HG02571 (cell line): ENCODE measurements around the gene ETS1.

ENCODE experiments used
- ATAC-seq: cut with Tn5 transposase; IDR thresholded peaks from one replicate; pipeline ENCODE4 v1.9.1; 2021; ENCODE audit warnings: mild to moderate bottlenecking, moderate library complexity; ENCODE audit not compliant: unreplicated experiment

ETS1 gene

GRCh38 chr11:128471138-128471661 is 116.2 kb downstream of the ETS1 start:
- peak; percentile 47 for ATAC-seq

GRCh38 chr11:128470081-128470480 is 117.3 kb downstream of the ETS1 start:
- no peak for ATAC-seq

GRCh38 chr11:128469220-128469619 is 118.1 kb downstream of the ETS1 start:
- ATAC-seq, result peak; percentile 42

GRCh38 chr11:128468111-128468510 is 119.2 kb downstream of the ETS1 start:
- ATAC-seq, result no peak

GRCh38 chr11:128467610-128468041 is 119.7 kb downstream of the ETS1 start:
- no peak for ATAC-seq

GRCh38 chr11:128467041-128467440 is 120.3 kb downstream of the ETS1 start:
- ATAC-seq, result no peak

GRCh38 chr11:128465946-128466705 is 121.2 kb downstream of the ETS1 start:
- ATAC-seq, result no peak

- ATAC-seq, result no peak
Measured at GRCh38 chr11:128465531-128465930, 121.8 kb downstream of the ETS1 start.

- no peak for ATAC-seq
Measured at GRCh38 chr11:128464878-128465450, 122.4 kb downstream of the ETS1 start.

GRCh38 chr11:128463979-128464378 is 123.4 kb downstream of the ETS1 start:
- no peak for ATAC-seq

- no peak for ATAC-seq
Measured at GRCh38 chr11:128463371-128463829, 124.0 kb downstream of the ETS1 start.

- no peak for ATAC-seq
Measured at GRCh38 chr11:128462922-128463321, 124.4 kb downstream of the ETS1 start.

- ATAC-seq, result no peak
Measured at GRCh38 chr11:128462189-128462588, 125.2 kb downstream of the ETS1 start.

- no peak for ATAC-seq
Measured at GRCh38 chr11:128458321-128458720, 129.0 kb downstream of the ETS1 start.

- no peak for ATAC-seq
Measured at GRCh38 chr11:128457874-128458273, 129.5 kb downstream of the ETS1 start.

GRCh38 chr11:128456566-128457268 is 130.6 kb downstream of the ETS1 start:
- ATAC-seq, result no peak

- no peak for ATAC-seq
Measured at GRCh38 chr11:128455766-128456165, 131.6 kb downstream of the ETS1 start.

- no peak for ATAC-seq
Measured at GRCh38 chr11:128453444-128454336, 133.7 kb downstream of the ETS1 start.

GRCh38 chr11:128451652-128452470 is 135.5 kb downstream of the ETS1 start:
- ATAC-seq, result no peak
